PC-3 (cell line): ENCODE results near the gene FLAD1.

ENCODE experiments used
- EZH2phosphoT487 ChIP-seq: fragments of 300-600 bp; sonication (generic); IDR thresholded peaks from 2 replicates; pipeline ENCODE4 v1.6.1; 2018; ENCODE audit warnings: mild to moderate bottlenecking, antibody characterized with exemption, low read length, borderline replicate concordance
- TF ChIP-seq, protein P1 (sequence below): fragments of 300-600 bp; sonication (generic); conservative IDR thresholded peaks from 2 replicates; pipeline ENCODE4 v1.5.1; 2017; ENCODE audit warnings: antibody characterized with exemption, low read depth, mild to moderate bottlenecking, low read length

DNA sequence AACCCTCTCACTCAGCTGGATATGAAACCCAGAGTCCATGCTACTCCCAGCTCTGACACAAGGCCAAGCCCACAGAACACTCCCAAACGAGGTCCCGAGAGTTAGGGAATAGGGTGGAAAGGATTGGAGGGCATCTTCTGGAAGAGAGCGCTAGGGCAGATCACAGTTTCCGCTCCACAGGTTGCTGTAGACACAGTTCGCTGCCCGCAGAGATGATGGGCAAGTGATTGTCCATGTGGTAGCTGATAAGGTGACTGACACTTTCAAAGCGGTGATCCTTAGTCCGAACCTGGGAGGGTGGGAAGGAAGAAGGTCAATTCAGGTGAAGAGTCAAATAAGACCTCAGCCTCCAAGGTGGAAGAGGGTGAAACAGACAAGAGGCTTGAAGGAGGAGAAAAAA is 19.5 kb upstream of the FLAD1 start:
- TF ChIP-seq, protein P1, sequence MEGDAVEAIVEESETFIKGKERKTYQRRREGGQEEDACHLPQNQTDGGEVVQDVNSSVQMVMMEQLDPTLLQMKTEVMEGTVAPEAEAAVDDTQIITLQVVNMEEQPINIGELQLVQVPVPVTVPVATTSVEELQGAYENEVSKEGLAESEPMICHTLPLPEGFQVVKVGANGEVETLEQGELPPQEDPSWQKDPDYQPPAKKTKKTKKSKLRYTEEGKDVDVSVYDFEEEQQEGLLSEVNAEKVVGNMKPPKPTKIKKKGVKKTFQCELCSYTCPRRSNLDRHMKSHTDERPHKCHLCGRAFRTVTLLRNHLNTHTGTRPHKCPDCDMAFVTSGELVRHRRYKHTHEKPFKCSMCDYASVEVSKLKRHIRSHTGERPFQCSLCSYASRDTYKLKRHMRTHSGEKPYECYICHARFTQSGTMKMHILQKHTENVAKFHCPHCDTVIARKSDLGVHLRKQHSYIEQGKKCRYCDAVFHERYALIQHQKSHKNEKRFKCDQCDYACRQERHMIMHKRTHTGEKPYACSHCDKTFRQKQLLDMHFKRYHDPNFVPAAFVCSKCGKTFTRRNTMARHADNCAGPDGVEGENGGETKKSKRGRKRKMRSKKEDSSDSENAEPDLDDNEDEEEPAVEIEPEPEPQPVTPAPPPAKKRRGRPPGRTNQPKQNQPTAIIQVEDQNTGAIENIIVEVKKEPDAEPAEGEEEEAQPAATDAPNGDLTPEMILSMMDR = no peak
- TF ChIP-seq EZH2phosphoT487 = no peak
